Posterior cingulate gyrus (tissue), 11 donors: ENCODE results near the gene ADGRG3.
A peak's percentile ranks its signal among the peaks of the same experiment; 100 is the strongest.

Experiments used
- DNase-seq, 10 donors: peaks; one replicate each; pipeline versions ENCODE4 v3.0.0 to v3.0.0-alpha.2; 2020 to 2021; ENCODE audit warnings: mixed read lengths in 3 of 10
- intact Hi-C: fragments of 100-400 bp; cut with DNase I; formaldehyde crosslinking; loops from one replicate; pipeline ENCODE4 v1.15.1; 2023

Gene ADGRG3

DNA sequence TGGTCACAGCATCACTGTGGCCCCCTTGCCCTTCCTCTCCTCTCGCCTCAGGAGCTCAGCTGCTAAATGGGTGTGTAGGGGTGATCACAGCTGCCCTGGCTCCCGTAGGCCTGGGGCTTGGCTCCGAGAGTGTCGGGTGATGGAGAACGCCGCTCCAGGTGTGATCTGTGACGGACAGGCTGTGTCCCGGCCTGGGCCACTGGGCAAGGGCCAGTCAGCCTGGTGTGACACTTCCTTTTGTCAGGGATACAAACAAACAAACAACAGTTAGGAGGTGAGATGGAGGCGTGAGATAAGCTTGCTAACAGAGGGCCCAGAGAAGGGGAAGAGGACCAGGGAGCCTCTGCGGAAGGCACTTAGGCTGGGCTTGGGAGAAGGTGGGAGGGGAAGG, 37.7 kb upstream of the ADGRG3 start:
- intact Hi-C loops, result no loop called here
- no peak for DNase-seq

DNA sequence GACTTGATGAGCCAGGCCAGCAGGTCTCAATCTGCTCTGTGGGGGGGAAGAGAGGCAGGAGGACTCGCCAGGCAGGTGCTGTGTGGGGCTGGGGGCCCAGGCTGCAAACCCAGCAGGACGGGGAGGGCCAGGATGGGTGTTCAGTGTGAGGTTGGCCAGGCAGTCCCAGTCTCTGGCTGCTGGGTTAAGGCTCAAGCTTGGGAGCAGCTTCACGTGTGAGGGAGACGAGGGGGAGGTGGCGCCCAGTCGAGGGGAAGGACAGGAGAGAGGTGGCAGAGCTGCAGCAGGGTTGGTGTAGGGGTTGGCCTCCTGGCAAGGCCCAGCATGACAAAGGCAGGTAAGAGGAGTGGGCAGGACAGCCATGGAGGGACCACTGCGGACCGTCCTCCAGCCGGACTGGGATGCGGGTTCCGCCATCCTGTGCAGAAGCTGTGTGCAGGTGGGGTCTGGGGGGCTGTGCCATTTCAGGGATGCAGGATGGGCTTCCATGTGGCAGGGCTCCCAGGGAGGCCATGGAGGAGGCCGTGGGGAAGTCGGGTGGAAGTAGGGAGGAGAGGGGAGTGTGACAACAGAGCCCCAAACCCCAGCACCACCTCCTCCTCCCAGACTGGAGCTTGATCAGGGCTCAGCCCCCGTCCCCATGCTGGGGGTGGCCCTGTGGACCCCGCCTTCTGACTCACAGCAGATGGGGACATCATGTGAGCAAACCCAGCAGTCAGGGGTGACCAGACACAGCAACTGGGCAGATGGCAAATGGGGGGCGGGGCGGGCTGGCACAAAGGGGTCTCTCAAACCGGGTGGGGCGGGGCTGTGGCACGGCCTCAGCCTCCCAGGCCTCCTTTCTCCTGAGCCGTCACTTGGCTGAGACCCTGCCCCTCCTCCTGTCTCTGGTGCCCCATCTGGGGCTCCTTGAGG, 36.9 kb upstream of the ADGRG3 start:
- intact Hi-C loops, result no loop called here
- DNase-seq, result peak in 7 of 10 donors; percentile 49 to 91 (median 61)

DNA sequence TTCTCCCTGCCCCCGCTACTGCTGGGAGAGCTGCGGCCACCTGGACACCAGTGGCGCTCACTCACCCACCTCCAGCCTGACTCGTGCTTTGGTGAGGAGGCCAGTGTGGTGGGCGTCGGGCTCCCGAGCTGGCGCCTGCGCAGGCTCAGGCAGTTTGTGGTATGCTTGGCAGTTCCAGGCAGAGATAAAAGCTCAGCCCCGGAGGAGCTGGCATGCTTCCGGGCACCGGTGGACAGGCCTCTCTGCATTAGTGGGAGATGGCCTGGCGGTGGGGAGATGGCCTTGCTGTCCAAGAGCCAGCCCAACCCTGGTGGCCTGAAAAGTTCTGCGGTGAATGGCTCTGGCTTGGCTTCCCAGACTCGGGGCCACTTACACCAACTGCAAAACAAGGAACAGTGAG, 35.5 kb upstream of the ADGRG3 start:
- DNase-seq, result peak in 7 of 10 donors; percentile 34 to 95 (median 57)
- intact Hi-C loops, result no loop called here

DNA sequence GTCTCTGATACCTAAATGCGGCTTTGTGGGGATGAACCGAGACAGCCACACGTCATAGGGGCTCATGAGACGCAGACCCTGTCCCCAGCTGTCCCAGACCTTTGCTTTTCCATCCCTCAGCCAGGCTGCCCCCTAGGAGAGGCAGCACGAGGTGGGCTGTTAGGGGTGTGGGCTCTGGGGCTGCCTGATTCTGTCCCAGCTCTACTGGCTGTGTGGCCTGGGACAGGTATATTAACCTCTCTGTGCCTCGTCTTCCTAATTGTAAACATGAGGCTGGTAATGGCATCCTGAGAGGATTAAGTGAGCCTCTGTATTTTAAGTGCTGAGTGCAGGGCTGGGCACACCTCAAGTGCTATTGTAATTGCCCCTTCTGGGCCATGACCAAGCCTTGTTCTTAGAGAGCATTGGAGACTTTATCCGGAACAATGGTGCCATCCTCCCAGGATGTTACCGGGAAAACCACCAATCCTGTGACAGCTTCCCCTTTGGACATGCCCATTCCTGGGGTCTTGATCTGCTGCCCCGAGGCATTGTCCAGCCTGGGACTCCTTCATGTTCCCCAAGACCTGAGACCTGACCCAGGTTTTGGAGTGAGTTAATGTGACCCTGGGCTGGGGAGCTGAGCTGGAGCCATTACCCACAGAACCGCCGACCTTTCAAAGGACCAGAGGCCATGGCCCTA, 34.6 kb upstream of the ADGRG3 start:
- no peak for DNase-seq
- intact Hi-C loops, result no loop called here

DNA sequence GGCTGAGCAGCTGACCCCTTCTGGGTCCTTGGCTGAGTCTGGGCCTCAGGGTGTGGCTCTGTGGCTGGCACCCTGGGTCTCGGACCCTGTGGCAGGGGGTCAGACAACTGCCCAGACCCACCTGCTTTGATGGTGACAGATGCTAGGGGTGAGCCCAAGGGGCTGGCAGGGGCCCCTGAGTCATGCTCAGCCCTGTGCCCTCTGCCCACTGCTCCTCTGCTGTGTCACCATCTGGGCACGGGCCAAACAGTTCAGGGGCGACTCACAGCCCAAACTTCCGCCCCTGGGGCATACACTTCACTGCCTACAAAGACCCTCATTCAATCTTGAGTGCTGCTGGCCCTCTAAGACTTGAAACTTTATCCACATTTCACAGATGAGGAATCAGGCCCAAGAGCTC, 33.9 kb upstream of the ADGRG3 start:
- DNase-seq, result no peak
- intact Hi-C loops, result no loop called here

DNA sequence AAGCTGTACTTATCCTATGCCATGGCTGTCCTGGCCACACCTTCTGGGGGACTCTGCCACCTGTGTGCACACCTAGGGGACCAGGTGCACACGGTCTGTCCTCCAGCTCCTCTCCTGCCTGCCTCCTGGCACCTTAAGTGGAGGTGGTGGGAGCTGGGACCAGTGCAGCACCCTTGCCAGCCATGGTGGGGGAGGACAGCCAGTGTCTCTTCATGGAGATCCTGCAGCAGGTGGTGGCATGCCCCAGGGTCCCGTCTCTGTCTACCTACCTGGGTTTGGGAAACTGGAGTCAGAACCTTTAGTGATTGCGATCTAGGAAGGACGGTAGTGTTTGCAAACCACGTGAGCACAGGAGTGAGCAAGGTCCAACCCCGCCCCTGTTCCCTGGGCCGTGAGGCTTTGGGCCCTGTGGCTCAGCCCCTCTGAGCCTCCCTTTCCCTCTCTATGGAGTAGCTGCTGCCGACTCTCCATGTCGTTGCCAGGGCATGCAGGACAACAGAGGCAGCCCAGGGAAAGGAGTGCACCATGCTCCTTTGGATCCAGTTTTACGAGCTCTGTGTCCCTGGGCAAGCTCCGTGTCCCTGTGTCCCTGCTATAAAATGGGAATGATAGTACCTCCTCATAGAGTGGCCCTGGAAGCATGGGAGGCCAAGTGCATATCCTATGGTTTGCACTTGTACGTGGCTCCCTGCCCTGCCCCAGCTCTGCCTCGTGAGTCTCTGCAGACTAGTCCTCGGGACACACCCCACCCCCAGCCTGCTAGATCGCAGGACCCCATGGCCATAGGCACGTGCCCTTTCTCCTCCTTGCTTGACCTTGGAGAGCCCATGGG, 32.6 kb upstream of the ADGRG3 start:
- intact Hi-C loops, result no loop called here
- no peak for DNase-seq

DNA sequence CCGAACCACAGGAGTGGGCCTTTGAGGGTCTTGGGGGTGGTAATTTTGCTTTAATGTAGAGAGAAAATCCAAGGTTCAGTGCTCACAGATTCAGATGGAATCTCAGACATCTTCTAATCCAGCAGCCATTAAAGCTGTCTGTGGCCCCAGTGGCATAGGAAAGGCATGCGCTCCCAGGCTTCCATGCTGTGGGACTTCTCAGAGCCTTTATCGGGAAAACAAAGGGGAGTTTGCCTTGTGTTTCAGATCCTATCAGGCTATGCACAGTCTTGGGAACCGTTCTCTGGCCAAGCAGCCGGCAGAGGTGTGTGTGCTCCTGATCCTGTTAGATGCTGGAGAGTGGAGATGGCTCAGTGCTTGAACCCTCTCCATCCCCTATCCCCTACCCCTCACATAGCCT, 31.9 kb upstream of the ADGRG3 start:
- intact Hi-C loops, result no loop called here
- DNase-seq, result no peak

DNA sequence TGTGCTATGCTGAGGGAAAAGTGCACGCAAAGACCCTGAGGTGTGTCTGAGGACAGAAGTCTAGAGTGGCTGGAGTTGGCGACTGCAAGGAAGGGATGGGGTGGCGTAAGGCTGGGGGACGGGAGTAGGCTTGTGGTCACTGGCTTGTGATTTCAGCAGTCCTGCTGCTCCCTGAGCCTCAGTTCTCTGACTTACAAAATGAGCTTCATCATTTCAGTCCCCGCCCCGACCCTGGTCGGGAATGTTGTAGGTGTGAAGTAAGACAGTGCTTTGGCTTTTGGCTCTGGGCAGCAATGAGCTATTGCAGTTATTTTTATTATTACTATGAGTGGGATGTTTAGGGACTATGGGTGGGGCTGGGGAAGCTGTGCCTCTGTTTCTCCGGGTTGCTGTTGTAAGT, 31.1 kb upstream of the ADGRG3 start:
- intact Hi-C loops, result no loop called here
- no peak for DNase-seq

DNA sequence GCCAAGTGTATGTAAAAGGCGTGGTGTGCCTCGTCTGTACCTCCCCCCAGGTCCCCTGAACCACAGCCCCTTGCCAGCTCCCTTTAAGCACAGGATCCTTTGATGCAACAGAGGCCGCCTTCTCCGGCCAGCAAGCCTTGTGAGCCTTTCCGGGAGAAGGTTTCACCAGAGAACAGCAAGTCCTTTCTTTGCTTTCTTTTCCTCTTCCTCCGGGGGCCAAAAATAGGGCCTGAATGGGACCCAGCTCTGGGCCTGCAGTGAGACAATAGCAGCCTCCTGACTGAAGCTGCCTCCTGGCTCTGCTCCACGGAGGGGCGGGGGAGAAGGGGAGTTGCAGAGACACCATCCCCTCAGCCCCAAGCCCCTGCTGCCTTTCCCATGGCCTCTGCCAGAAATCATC, 30.7 kb upstream of the ADGRG3 start:
- DNase-seq, result peak in 9 of 10 donors; percentile 39 to 91 (median 65)

DNA sequence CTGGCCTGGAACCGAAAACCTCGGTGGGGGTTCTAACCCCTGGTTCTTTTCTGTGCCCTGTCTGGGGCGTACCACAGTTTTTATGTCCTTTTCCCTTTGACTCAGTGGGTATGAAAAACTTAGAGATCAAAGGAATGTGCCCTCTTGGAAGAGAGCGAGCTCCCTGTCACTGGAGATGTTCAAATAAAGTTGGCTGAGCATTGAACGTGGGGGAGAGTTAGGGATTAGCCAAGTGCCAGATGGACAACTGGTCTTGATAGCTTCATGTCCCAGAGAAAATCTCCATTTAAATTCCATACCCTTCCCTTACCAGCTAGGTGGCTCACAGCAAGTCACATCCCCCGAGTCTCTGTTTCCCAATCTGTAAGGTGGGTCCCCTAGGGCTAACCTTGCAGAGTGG, 30.1 kb upstream of the ADGRG3 start:
- no peak for DNase-seq
- intact Hi-C loops, result no loop called here

More for the DNA sequence above, 30.7 kb upstream of the ADGRG3 start:
- intact Hi-C loops, result no loop called here

DNA sequence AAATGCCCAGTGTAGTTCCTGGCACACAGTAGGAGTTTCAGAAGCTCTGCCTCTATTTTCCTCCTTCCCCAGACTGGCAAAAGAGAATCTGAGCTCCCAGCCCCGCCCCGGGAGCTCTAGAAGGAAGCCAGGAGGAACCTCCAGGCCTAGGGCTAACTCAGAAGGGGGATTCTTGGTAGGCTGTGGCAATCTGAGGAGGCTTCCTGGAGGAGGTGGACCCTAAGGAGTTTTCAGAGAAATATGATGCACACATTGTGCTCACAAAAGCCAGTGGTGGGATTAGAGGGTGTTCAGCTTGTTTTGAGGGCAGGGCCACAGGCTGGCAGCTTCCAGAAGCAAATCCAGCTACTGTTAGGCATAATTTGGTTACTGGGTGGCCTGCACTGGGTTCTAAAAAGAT, 29.7 kb upstream of the ADGRG3 start:
- intact Hi-C loops, result no loop called here
- no peak for DNase-seq

DNA sequence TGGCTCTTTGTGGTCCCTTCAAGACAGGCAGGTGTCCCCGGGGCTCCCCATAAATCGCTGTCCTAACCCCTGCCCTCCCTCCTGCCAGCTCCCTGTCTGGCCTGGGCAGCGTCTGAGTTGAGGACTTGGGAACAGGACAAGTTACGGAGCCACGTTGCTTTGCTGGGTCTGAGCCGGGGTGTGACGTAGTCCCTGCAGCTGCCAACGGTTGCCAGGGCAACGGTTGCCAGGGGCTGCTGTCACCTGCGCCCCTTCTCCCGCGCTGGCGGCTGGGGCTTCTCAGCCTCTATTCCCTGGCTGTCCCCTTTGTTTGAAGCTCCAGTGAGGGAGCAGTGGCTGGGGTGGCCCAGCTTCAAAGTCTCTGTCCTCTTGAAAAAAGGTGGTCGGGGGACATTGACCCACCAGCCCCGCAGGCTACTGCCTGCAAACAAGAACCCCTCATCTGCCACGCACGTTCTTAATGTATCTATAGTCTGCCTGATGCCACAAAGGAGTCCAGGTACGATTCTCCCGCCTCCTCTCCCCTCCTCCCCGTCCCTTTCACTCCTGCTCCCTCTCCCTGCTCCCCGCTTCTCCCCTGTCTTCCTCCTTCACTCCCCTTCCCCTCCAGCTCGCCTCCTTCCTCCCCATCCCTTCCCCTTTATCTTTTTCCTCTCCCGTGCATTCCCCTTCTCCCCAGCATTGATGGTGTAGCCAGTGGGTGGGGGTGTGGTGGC, 28.8 kb upstream of the ADGRG3 start:
- intact Hi-C loops, result no loop called here
- DNase-seq, result peak; percentile 74 to 97 (median 84)

DNA sequence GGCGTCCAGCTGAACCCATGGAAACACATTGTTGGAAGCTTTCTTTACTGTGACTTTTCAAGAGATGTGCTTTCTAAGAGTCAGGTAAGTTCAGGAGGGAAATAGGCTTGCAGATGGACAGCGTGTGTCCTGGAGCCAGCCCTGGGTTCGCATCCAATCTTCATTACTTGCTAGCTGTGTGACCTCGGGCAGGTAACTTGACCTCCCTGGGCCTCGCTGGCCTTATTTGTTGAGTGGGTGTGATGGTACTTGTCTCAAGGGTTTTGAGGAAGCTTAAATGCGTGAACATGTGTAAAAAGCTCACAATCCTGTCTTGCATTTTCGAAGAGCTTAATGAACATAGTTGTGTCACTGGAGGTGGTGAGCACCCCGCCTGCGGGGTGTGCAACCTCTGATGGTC, 27.9 kb upstream of the ADGRG3 start:
- DNase-seq, result no peak
- intact Hi-C loops, result no loop called here

DNA sequence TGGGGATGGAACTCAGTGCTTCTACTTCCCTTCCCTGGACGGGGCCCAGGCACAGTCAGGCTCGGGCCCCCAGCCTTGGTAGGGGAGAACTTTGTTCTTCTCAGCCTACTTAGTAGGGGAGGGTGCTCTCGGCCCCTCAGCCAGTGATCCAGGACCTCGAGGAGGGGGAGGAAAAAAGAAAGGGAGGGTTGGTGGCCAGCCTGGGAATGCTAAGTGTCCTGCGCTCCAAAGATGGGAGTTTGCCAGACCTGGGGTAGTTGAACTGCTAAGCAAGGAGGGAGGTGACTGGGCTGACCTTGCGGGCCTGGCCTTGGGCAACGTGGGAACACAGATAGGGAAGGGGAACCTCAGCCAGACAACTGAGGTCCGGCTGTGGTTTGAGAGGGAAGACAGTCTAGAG, 27.5 kb upstream of the ADGRG3 start:
- intact Hi-C loops, result no loop called here
- peak in 1 of 10 donors; percentile 75 for DNase-seq

DNA sequence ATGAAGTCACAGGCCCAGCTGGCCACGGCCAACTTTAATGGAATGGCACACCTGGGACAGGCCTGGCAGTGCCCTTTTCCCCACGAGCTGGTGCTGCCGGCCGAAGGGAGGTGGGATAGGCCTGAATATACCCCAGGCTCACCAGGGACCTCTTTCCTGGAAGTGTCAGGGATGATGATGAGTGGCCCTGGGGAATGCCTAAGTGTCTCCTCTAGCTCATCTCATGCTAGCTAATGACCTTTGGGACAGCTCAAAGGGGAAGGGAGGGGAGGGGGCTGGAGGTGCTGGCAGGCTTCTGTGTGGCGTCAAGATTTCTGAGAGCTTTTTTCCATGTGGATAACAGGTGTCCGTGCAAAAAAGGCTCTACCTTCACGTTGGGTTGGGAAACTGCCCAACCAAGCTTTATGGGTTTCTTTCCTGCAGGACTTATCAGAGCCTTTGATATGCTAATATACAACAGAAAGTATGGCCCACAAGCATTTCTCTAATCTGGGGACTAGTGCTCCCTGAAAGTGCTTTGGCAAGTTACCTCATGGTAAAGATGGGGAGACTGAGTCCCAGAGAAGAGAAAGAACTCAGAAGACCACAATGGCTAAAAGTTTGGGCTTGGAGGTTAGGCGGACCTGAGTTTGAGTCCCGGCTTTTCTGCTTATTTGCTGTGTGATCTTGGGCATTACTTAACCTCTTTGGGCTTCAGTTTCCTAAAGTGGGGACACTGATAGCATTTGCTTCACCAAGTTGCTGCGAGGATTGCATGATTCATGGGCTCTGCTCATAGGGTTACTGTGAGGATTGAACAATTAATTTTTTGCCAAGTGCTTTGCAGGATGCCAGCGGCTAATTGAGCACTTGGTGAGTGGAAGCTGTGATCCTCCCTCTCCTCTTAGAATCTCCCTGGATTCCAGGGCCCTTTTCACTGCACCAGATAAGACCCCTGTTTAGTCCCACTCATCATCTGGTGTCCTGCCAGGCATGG, 25.7 kb upstream of the ADGRG3 start:
- DNase-seq, result no peak
- intact Hi-C loops, result no loop called here

DNA sequence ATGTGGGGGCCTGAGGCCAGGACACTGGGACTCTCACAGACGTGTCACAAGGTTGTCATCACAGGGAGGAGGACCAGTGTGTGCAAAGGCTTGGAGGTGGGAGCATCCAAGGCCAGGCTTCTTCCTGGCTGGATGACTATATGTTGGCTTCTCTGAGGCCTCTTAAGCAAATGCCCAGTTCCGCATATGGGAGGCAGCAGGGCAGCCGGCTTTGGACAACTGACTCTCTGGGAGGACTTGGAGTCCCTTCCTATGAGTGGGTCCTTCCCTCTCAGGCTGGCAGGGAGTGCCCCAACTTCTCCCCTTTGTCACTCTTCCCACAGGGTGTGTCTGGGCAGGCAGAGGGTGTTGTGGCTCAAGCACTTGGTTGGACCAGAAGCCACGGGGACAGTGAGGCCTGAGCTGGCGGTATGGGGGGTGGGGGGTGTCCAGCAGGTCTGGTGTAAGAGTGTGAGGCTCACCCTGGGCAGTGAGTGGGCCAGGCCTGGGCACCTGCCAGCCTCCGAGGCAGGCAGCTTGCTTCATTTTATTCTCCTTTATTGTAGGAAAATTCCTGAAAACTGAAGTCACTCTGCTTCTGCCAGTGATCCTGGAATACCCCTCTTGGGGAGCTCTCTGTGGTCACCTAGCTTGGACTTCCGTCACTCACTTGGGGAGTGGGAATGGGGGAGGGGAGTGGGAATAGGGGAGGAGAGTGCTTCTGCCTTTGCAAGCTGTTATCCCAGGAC, 24.8 kb upstream of the ADGRG3 start:
- intact Hi-C loops, result no loop called here

DNA sequence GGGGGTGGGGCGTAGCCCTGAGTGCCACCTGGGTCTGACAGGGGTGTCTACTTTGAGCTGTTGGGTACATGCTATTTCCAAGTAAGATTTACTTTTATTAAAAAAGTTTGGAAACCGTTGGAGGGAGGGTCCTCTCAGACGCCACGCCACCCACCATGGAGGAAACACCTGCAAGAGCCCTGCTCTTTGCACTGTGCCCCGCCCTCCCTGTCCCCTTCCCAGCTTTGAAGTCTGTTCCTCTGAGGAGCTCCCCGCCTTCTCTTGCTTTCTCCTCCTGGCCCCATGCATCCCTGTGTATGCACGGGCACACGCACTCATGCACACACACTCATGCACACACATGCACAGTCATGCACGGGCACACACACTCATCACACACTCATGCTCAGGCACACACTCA, 24.2 kb upstream of the ADGRG3 start:
- DNase-seq, result no peak
- intact Hi-C loops, result no loop called here

More for the DNA sequence above, 24.8 kb upstream of the ADGRG3 start:
- peak in 3 of 10 donors; percentile 52 to 88 (median 76) for DNase-seq

DNA sequence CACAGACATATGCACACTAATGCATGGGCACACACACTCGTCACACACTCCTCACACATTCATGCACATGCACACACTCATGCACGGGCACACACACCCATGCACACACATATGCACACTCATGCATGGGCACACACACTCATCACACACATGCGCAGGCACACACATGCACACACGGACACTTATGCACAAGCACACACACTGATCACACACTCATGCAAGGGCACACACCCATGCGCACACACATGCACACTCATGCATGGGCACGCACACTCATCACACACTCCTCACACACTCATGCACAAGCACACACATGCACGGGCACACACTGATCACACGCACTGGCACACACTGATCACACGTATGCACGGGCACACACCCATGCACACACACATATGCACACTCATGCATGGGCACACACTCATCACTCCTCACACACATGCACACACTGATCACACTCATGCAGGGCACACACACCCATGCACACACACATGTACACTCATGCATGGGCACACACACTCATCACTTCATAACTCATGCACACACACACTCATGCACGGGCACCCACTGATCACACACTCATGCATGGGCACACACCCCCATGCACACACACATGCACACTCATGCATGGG, 23.6 kb upstream of the ADGRG3 start:
- intact Hi-C loops, result no loop called here
- no peak for DNase-seq
